ENCODE measurements around the gene GDI1.
A peak's percentile ranks its signal among the peaks of the same experiment; 100 is the strongest.

The GDI1 gene

DNA sequence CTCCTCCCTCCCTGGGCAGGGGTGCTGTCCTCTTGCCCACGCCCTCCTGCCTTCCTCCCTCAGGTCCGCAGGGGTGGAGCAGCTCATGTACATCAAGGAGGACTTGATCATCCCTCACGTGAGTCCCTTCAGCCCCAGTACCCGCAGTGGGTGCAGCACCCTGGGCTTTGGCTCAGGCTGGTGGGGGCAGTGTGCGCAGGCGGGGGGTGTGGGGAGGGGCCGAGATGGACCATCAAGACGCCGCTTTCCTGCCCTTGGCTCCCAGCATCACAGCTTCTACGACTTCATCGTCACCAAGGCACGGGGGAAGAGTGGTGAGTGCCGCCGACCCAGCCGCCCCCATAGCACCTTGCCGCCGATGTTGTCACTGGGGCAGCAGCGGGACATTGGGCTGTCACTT is 12.7 kb downstream of the GDI1 start:
- TF ChIP-seq, protein P1, sequence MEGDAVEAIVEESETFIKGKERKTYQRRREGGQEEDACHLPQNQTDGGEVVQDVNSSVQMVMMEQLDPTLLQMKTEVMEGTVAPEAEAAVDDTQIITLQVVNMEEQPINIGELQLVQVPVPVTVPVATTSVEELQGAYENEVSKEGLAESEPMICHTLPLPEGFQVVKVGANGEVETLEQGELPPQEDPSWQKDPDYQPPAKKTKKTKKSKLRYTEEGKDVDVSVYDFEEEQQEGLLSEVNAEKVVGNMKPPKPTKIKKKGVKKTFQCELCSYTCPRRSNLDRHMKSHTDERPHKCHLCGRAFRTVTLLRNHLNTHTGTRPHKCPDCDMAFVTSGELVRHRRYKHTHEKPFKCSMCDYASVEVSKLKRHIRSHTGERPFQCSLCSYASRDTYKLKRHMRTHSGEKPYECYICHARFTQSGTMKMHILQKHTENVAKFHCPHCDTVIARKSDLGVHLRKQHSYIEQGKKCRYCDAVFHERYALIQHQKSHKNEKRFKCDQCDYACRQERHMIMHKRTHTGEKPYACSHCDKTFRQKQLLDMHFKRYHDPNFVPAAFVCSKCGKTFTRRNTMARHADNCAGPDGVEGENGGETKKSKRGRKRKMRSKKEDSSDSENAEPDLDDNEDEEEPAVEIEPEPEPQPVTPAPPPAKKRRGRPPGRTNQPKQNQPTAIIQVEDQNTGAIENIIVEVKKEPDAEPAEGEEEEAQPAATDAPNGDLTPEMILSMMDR (IDR thresholded peaks at IDR 0.05; ENCODE audit: extremely low read depth, missing control alignments) = no peak
- no peak for DNase-seq (ENCODE audit: low spot score)

DNA sequence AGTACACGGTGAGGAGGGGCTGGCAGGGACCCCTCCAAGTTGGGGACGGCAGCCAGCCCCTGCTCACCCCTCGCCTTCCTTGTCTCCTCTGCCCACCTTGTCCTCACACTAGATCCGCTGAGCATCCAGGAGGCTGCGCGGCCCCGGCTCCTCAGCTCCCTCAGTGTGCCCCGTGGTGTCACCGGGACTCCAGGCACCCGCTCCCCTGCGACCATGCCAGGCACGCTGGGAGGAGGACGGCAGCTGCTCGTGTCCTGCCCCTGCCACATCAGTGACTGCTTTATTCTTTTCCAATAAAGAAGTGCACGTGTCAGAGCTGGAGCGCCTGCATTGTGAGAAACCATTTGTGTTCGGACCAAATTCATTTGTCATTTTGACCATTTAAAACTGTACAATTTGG is 13.4 kb downstream of the GDI1 start:
- TF ChIP-seq, protein P1 (IDR thresholded peaks at IDR 0.05; ENCODE audit: extremely low read depth, missing control alignments) = no peak

DNA sequence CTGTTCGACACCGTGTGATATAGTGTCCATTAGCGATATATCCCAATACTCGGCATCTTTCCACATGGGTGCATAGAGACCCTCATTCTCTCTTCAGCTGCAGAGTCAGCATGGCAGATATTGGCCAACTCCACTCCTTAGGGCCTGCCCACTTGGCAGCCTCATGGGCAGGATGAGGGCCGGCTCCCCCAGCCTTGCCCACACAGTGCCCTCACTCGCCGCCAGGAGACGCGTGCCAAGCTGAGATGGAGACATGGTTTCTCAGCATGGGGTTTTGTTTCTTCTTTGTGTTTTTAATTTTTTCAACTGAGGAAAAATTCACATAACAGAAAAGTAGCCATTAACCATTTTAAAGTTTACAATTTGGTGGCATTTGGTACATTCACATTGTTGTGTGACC is 15.9 kb downstream of the GDI1 start:
- TF ChIP-seq, protein P1 (IDR thresholded peaks at IDR 0.05; ENCODE audit: extremely low read depth, missing control alignments) = no peak
- no peak for DNase-seq (ENCODE audit: low spot score)

More for the DNA sequence above, 13.4 kb downstream of the GDI1 start:
- no peak for DNase-seq (ENCODE audit: low spot score)

DNA sequence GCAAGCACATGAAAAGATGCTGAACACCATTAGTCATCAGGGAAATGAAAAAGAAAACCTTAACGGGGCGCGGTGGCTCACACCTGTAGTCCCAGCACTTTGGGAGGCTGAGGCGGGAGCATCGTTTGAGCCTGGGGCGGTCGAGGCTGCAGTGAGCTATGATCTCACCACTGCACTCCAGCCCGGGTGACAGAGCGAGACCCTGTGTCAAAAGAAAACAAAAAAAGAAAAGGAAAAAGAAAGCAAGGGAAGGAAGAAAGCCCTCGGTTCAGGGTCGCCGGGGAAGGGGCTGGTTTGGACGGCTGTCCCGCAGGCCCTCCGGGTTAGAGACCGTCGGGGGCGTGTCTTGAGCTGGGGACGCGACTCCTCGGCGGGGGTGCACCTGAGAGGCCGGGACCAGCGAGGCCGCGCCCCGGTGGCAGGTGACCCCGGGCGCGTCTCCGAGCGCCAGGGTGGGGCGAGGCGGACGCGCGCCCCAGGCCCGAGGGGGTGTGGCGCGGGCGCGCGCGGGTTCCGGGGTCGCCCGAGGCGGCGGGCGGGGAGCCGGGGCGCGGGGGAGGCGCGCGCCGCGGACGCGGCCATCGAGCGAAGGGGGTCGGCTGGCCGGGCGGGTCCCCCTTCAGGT is 20.6 kb downstream of the GDI1 start:
- peak; percentile 91 for DNase-seq (ENCODE audit: low spot score)
- TF ChIP-seq, protein P1 (IDR thresholded peaks at IDR 0.05; ENCODE audit: extremely low read depth, missing control alignments) = no peak

DNA sequence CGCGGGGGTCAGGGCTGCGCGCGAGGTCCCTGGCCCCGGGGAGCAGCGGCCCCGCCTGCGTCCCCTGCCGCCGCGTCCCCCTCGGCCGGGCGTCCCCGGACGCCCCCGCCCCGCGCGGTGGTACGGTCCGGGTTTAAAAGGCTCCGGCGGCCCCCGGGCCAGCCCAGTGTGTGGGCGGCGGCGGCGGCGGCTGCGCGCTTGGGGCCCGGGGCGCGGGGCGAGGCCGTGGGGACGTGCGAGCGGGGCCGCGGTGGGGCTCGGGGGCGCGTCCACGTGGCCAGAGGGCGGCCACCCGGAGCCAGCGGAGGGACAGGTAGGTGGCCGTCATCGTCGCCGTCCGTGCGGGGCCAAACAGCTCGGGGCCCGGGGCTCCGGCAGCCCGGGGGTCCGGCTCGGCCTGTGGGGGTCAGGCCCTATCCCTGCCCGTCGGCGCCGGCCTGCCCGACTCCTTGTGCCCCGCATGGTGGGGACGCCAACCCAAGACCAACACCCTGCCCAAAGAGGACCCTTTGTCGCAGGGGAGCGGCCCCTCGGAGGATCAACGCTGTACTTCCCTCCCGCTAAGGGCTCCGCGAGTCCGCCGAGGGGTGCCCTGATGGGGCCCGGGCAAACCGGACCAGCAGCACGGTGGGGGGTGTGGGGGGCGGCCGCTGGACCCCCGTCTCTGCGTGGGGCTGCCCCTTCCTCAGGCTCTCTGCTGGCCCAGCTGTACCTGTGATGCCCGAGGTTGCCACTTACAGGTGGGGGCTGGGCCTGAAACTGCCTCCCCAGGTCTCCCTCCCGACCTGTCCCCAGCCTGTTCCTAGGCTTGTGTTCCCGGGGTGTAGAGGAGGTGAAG is 21.4 kb downstream of the GDI1 start, which contains the start of gene PLXNA3:
Gene PLXNA3, plus strand, starts transcription at position 166 of the 838 bp plus-strand sequence. CDS start 1,903 bp downstream, outside the sequence.
- TF ChIP-seq, protein P1 (IDR thresholded peaks at IDR 0.05; ENCODE audit: extremely low read depth, missing control alignments) = no peak
- peak; percentile 91 for DNase-seq (ENCODE audit: low spot score)

- TF ChIP-seq, protein P1 (IDR thresholded peaks at IDR 0.05; ENCODE audit: extremely low read depth, missing control alignments) = no peak
- DNase-seq (ENCODE audit: low spot score) = no peak
Measured at GRCh38 chrX:154458954-154459778, 22.2 kb downstream of the GDI1 start.
